GM15510 (cell line): Measurements from ENCODE around the gene COX17.

Experiments
- POLR2A ChIP-seq: IDR thresholded peaks from 3 replicates; pipeline ENCODE4 v1.6.1; 2011; ENCODE audit warnings: borderline replicate concordance; ENCODE audit not compliant: insufficient read length; ENCODE audit errors: extremely low read depth

COX17 gene

DNA sequence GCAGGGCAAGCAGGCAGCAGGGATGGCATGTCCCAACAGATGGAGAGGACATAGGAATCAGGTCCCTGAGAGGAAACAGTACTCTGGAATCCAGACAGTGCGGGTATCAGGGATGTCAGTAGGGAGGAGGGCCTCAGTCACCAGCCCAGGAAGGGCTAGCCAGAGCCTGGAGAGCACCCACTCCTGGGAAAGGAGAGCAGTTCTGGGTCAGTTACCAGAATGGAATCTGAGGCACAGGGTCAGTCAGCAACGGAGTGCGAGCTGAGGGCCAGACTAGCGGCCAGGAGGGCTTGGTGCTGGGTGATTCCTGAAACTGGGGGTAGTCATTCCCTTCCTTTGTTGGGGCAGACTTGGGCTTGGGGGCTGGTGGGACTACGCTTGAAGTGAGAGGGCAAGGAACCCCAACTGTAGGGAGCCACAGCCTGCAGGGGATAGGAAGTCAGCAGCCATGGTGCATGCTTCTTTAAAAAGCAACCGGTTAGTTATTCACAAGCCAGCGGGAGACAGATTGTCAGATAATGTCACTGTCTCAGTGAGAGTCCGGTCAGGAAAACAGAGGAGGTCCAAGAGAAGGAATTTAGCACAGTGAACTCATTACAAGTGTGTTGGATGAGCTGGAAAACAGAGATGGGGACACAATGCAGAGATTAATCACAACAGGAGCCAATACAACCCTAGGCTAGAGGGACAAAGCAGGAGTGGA, 51.6 kb downstream of the COX17 start:
- TF ChIP-seq POLR2A, result no peak

DNA sequence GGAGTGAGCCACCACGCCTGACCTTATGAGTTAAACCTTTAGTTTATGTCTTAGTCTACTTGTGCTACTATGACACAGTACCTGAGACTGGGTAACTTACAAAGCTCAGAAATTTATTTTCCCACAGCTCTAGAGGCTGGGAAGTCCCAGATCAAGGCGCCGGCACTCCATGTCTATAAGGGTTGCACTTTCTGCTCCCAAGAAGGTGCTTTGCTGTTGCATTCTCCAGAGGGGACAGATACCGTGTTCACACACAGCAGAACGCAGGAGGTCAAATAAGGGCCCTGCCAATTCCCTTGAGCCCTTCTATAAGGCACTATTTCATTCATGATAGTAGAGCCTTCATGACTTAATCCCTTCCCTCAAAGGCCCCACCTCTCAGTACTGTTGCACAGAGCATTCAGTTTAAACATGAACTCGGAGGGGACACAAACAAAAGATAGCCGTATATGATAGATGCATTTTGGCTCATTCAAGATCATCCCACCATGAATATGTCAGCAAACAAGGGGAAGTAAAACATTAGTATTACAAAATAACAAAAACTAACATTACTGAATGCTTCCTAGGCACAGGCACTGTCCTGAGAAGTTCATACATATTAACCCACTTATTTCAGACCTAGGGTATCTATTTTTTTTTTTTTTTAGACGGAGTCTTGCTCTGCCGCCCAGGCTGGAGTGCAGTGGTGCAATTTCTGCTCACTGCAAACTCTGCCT, 53.0 kb downstream of the COX17 start:
- TF ChIP-seq POLR2A, result no peak

DNA sequence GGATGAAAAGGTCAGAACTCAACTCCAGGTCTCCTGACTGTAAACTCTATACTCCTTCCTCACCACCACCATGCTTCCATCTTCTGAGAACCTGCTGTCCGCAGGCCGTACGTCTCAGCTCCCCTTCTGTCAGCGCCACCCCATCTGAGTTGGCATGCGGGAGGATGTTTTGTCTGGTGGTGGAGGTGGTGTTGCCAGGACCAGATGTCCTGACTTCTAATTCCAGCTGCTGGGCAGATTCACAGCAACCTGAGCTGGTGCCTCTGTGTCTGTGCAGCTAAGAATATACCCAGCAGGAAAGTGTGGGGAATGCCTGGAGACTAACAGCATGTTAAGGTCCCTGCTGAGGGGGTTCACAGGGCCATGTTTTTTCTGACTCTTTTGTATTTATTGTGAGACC, 56.3 kb downstream of the COX17 start:
- TF ChIP-seq POLR2A, result no peak
